SK-N-SH (cell line): ENCODE results near the gene SWI5. TPM values are rescaled to one million over a fixed set of nuclear protein-coding genes. Genes with fewer than 3 reads are reported as not detected.

ENCODE experiments used
- CTCF ChIA-PET: fragments of 300-600, 350-600 bp; formaldehyde crosslinking; extraction: SDS; loops from one replicate; lab custom pipeline; 2021; lab: Yijun Ruan, JAX
- POLR2A ChIA-PET: fragments of 350-600 bp; sonication (Branson Sonifier 250); formaldehyde crosslinking; extraction: SDS; loops from one replicate; lab custom pipeline; 2020; ENCODE audit warnings: antibody characterized with exemption, inconsistent platforms; lab: Yijun Ruan, JAX
- DNase-seq: peaks from one replicate; pipeline ENCODE4 v3.0.0; 2012
- H2AFZ ChIP-seq: fragments of 200-600 bp; sonication (generic); 2 replicates; pipeline ENCODE4 v1.8.1; 2016; ENCODE audit warnings: antibody characterized with exemption, mild to moderate bottlenecking, low read depth
- H3F3A ChIP-seq: fragments of 200-600 bp; sonication (generic); replicated peaks from 2 replicates; pipeline ENCODE3; 2016; ENCODE audit warnings: antibody characterized with exemption, mild to moderate bottlenecking; ENCODE audit not compliant: insufficient read depth
- H3K27ac ChIP-seq, 2 experiments: fragments of 200-500 bp in 1 of 2; fragments of 200-600 bp in 1 of 2; sonication (Bioruptor generic) in 1 of 2; sonication (generic), shearing (Covaris generic) in 1 of 2; 2 replicates each; pipeline versions ENCODE4 v1.5.1 to v1.6.1; 2014 to 2016; ENCODE audit warnings: low read depth in 2 of 2, inconsistent platforms in 1 of 2, low read length in 1 of 2, mild to moderate bottlenecking in 1 of 2, mixed read lengths in 1 of 2
- H3K27me3 ChIP-seq: fragments of 200-600 bp; sonication (generic), shearing (Covaris generic); 2 replicates; pipeline ENCODE4 v1.6.1; 2016; ENCODE audit warnings: mixed run types; ENCODE audit not compliant: insufficient read depth
- H3K36me3 ChIP-seq, 2 experiments: fragments of 200-500 bp in 1 of 2; fragments of 200-600 bp in 1 of 2; sonication (Bioruptor generic) in 1 of 2; sonication (generic) in 1 of 2; replicated peaks in 1 of 2; 2 replicates each; pipeline versions ENCODE3 to v1.5.1; 2014 to 2016; ENCODE audit warnings: low read length in 1 of 2, mild to moderate bottlenecking in 1 of 2; ENCODE audit not compliant: insufficient read depth in 2 of 2, control insufficient read depth in 1 of 2
- H3K4me1 ChIP-seq, 2 experiments: fragments of 200-500 bp in 1 of 2; fragments of 200-600 bp in 1 of 2; sonication (Bioruptor generic) in 1 of 2; sonication (generic), shearing (Covaris generic) in 1 of 2; 2 replicates each; pipeline versions ENCODE4 v1.5.1 to v1.6.1; 2014 to 2016; ENCODE audit warnings: low read depth in 1 of 2, low read length in 1 of 2, mixed run types in 1 of 2; ENCODE audit not compliant: insufficient read depth in 2 of 2, control insufficient read depth in 1 of 2
- H3K4me2 ChIP-seq: fragments of 200-600 bp; sonication (generic), shearing (Covaris generic); 2 replicates; pipeline ENCODE4 v1.6.1; 2017; ENCODE audit warnings: mixed run types
- H3K4me3 ChIP-seq, 2 experiments: fragments of 200-500 bp in 1 of 2; fragments of 200-600 bp in 1 of 2; sonication (Bioruptor generic) in 1 of 2; sonication (generic), shearing (Covaris generic) in 1 of 2; 2 replicates each; pipeline versions ENCODE4 v1.5.1 to v1.8.1; 2014 to 2016; ENCODE audit warnings: low read depth in 2 of 2, inconsistent platforms in 1 of 2, low read length in 1 of 2, mild to moderate bottlenecking in 1 of 2, mixed read lengths in 1 of 2, moderate library complexity in 1 of 2
- H3K79me2 ChIP-seq: fragments of 200-600 bp; sonication (generic); 2 replicates; pipeline ENCODE4 v1.8.1; 2017; ENCODE audit warnings: mild to moderate bottlenecking; ENCODE audit not compliant: insufficient read depth
- H3K9ac ChIP-seq: fragments of 200-600 bp; sonication (generic); 2 replicates; pipeline ENCODE4 v1.6.1; 2017; ENCODE audit warnings: mixed run types
- H3K9me2 ChIP-seq: fragments of 200-600 bp; sonication (generic); 2 replicates; pipeline ENCODE4 v1.6.1; 2017; ENCODE audit warnings: mixed run types
- H3K9me3 ChIP-seq: fragments of 200-600 bp; sonication (generic); 2 replicates; pipeline ENCODE4 v1.6.1; 2017; ENCODE audit warnings: mixed run types, mild to moderate bottlenecking, moderate library complexity
- H4K20me1 ChIP-seq: fragments of 200-600 bp; sonication (generic); 2 replicates; pipeline ENCODE4 v1.6.1; 2017; ENCODE audit warnings: mild to moderate bottlenecking, mixed run types; ENCODE audit not compliant: insufficient read depth
- CHD2 ChIP-seq: fragments of 150-350 bp; IDR thresholded peaks from 2 replicates; pipeline ENCODE4 v1.6.1; 2018; ENCODE audit warnings: low read length; ENCODE audit not compliant: partially characterized antibody
- ELF1 ChIP-seq: IDR thresholded peaks from 2 replicates; pipeline ENCODE4 v1.4.0; 2012
- EP300 ChIP-seq, 2 experiments: IDR thresholded peaks; 2 replicates each; pipeline versions ENCODE4 v1.4.0 to v1.6.1; 2012; ENCODE audit warnings: borderline replicate concordance in 1 of 2, low read depth in 1 of 2, low read length in 1 of 2
- FOSL2 ChIP-seq: IDR thresholded peaks from 2 replicates; pipeline ENCODE4 v1.4.0; 2012; ENCODE audit warnings: low read depth, mild to moderate bottlenecking, moderate library complexity, borderline replicate concordance
- JUND ChIP-seq: IDR thresholded peaks from 2 replicates; pipeline ENCODE4 v1.4.0; 2012
- MXI1 ChIP-seq: IDR thresholded peaks from 2 replicates; pipeline ENCODE4 v1.6.1; 2012; ENCODE audit warnings: mild to moderate bottlenecking, low read depth, low read length, improper control_type of control experiment
- NRF1 ChIP-seq: IDR thresholded peaks from 2 replicates; pipeline ENCODE4 v1.6.1; 2012; ENCODE audit warnings: low read depth, mild to moderate bottlenecking, low read length
- RCOR1 ChIP-seq: fragments of 150-350 bp; IDR thresholded peaks from 2 replicates; pipeline ENCODE4 v1.6.1; 2017; ENCODE audit warnings: antibody characterized with exemption, low read length
- RXRA ChIP-seq: IDR thresholded peaks from 2 replicates; pipeline ENCODE4 v1.4.0; 2012; ENCODE audit warnings: low read depth, mild to moderate bottlenecking, borderline replicate concordance
- SIN3A ChIP-seq: IDR thresholded peaks from 2 replicates; pipeline ENCODE4 v1.6.1; 2012; ENCODE audit warnings: low read depth, mild to moderate bottlenecking, low read length, moderate library complexity, borderline replicate concordance
- TAF1 ChIP-seq: IDR thresholded peaks from 2 replicates; pipeline ENCODE4 v1.6.1; 2012; ENCODE audit warnings: low read depth, mild to moderate bottlenecking, low read length, moderate library complexity, borderline replicate concordance
- TCF12 ChIP-seq: IDR thresholded peaks from 2 replicates; pipeline ENCODE4 v1.4.0; 2012
- TEAD4 ChIP-seq: IDR thresholded peaks from 2 replicates; pipeline ENCODE4 v1.4.0; 2012; ENCODE audit warnings: mild to moderate bottlenecking, borderline replicate concordance; ENCODE audit not compliant: insufficient read depth
- YY1 ChIP-seq: IDR thresholded peaks from 2 replicates; pipeline ENCODE4 v1.4.0; 2012; ENCODE audit warnings: low read depth, mild to moderate bottlenecking
- WGBS: methylation state at CpG from one replicate; pipeline ENCODE4 v1.1.6; 2017; ENCODE audit warnings: low lambda C conversion rate; 5-methylcytosine and 5-hydroxymethylcytosine counted together
- polyA plus RNA-seq, 3 experiments: library from polyadenylated mRNA; depleted of rRNA; stranded (reverse); fragments of >200 nt; gene quantifications; 2 replicates each; pipeline ENCODE4 v1.2.3, GENCODE V29; 2012
- TF ChIP-seq, protein P1 (sequence below): fragments of 200-600 bp; sonication (generic); IDR thresholded peaks from 2 replicates; pipeline ENCODE4 v1.6.1; 2017; ENCODE audit warnings: antibody characterized with exemption, mild to moderate bottlenecking, moderate library complexity
- TF ChIP-seq, protein P2 (sequence below): IDR thresholded peaks from 2 replicates; pipeline ENCODE4 v1.4.0; 2012; ENCODE audit warnings: low read depth, borderline replicate concordance
- TF ChIP-seq, protein P3 (sequence below): IDR thresholded peaks from 2 replicates; pipeline ENCODE4 v1.4.0; 2012; ENCODE audit warnings: low read depth, borderline replicate concordance
- TF ChIP-seq, protein P4 (sequence below): IDR thresholded peaks from 2 replicates; pipeline ENCODE4; 2012

The SWI5 gene
- polyA plus RNA-seq, 1 of the 3 experiments (the other 2 are of a cell fraction) = 84.1 TPM

DNA sequence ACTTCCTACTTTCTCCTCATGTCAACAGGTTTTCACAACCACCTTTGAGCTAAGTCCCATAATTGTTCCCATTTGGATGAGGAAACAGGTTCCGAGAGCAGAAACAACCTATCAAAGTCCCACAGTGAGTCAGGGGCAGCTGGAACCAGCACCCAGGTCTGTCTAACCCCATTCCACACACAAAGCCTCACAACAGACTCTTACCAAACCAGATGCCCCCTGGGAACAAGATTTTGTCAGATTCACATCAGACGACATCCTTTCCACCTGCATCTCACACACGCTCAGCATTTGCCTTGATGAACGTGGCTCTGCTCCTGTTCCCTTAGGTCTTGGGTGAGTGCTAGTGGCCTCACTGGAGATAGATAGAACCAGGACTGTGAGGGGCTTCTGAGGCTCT, 17.0 kb downstream of the SWI5 start:
- H3K27ac ChIP-seq = no peak overlapping the region
- H3K4me2 ChIP-seq = no peak overlapping the region
- CTCF ChIA-PET = interaction anchor here (0.5 to 9.4 kb wide), 5 partner anchors 48 to 356 kb away, joined by 3 to 80 read pairs (median 11); partner anchors contain the start of gene DPM2
- no peaks in the 10 kb centered on the region for H3F3A ChIP-seq
- WGBS = 79% methylated on average over 4 of the region's 4 CpGs
- no peaks in the 10 kb centered on the region for H3K9me2 ChIP-seq
- H3K4me3 ChIP-seq = no peak overlapping the region
- H4K20me1 ChIP-seq = no peaks in the 10 kb centered on the region
- DNase-seq = no peak
- TF ChIP-seq, protein P1, sequence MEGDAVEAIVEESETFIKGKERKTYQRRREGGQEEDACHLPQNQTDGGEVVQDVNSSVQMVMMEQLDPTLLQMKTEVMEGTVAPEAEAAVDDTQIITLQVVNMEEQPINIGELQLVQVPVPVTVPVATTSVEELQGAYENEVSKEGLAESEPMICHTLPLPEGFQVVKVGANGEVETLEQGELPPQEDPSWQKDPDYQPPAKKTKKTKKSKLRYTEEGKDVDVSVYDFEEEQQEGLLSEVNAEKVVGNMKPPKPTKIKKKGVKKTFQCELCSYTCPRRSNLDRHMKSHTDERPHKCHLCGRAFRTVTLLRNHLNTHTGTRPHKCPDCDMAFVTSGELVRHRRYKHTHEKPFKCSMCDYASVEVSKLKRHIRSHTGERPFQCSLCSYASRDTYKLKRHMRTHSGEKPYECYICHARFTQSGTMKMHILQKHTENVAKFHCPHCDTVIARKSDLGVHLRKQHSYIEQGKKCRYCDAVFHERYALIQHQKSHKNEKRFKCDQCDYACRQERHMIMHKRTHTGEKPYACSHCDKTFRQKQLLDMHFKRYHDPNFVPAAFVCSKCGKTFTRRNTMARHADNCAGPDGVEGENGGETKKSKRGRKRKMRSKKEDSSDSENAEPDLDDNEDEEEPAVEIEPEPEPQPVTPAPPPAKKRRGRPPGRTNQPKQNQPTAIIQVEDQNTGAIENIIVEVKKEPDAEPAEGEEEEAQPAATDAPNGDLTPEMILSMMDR = no peak
- TF ChIP-seq TEAD4 (no peak), RCOR1 (no peak)
- no peak overlapping the region for H2AFZ ChIP-seq
- POLR2A ChIA-PET = interaction anchor here (0.7 kb wide), 1 partner anchor 8 kb away, joined by 3 read pairs; no protein-coding TSS in a partner anchor
- no peak overlapping the region for H3K9ac ChIP-seq
- no peaks in the 10 kb centered on the region for H3K27me3 ChIP-seq
- H3K79me2 ChIP-seq = no peaks in the 10 kb centered on the region
- peaks cover 4 to 5% of the 10 kb centered on the region in 2 experiments; a peak in 2 of 4 replicates for H3K4me1 ChIP-seq
- H3K36me3 ChIP-seq = no peaks in the 10 kb centered on the region
- no peaks in the 10 kb centered on the region for H3K9me3 ChIP-seq

DNA sequence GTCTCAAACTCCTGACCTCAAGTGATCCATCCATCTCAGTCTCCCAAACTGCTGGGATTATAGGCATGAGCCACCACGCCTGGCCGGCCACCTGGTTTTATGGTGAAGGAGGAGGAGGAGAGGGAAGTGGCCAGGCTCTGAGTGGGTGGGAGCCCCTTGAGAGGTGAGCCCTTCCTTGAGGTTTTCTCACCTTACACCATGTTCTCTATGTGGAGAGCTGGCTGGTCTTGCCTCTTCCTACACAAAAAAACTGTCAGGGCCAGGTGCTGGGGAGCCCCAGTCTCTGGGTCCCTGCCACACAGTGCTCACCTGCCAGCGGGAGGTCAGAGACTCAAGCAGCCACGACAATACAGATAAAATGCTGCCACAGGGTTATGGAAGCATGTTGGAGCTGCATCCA, 18.1 kb downstream of the SWI5 start:
- TF ChIP-seq SIN3A (no peak), ELF1 (no peak), EP300 (IDR thresholded peaks at IDR 0.05; ENCODE audit: borderline replicate concordance in 1 of 2, low read depth in 1 of 2, low read length in 1 of 2) (no peak), TCF12 (no peak), RXRA (no peak), MXI1 (no peak), CHD2 (no peak), YY1 (no peak), JUND (no peak), FOSL2 (no peak), NRF1 (no peak), TAF1 (no peak)
- TF ChIP-seq, protein P2, sequence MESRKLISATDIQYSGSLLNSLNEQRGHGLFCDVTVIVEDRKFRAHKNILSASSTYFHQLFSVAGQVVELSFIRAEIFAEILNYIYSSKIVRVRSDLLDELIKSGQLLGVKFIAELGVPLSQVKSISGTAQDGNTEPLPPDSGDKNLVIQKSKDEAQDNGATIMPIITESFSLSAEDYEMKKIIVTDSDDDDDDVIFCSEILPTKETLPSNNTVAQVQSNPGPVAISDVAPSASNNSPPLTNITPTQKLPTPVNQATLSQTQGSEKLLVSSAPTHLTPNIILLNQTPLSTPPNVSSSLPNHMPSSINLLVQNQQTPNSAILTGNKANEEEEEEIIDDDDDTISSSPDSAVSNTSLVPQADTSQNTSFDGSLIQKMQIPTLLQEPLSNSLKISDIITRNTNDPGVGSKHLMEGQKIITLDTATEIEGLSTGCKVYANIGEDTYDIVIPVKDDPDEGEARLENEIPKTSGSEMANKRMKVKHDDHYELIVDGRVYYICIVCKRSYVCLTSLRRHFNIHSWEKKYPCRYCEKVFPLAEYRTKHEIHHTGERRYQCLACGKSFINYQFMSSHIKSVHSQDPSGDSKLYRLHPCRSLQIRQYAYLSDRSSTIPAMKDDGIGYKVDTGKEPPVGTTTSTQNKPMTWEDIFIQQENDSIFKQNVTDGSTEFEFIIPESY = no peak
- TF ChIP-seq, protein P1 = no peak
- TF ChIP-seq, protein P3, sequence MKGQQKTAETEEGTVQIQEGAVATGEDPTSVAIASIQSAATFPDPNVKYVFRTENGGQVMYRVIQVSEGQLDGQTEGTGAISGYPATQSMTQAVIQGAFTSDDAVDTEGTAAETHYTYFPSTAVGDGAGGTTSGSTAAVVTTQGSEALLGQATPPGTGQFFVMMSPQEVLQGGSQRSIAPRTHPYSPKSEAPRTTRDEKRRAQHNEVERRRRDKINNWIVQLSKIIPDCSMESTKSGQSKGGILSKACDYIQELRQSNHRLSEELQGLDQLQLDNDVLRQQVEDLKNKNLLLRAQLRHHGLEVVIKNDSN = no peak
- TF ChIP-seq, protein P4, sequence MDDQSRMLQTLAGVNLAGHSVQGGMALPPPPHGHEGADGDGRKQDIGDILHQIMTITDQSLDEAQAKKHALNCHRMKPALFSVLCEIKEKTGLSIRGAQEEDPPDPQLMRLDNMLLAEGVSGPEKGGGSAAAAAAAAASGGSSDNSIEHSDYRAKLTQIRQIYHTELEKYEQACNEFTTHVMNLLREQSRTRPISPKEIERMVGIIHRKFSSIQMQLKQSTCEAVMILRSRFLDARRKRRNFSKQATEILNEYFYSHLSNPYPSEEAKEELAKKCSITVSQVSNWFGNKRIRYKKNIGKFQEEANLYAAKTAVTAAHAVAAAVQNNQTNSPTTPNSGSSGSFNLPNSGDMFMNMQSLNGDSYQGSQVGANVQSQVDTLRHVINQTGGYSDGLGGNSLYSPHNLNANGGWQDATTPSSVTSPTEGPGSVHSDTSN = no peak
- TF ChIP-seq, all 33 proteins: peak for 0
- 93% methylated on average over 2 of the region's 4 CpGs for WGBS

More for the DNA sequence above, 18.1 kb downstream of the SWI5 start:
- Histone ChIP-seq H2AFZ (no peak overlapping the region), H3K9me3 (no peaks in the 10 kb centered on the region), H3K9ac (no peak overlapping the region), H3K36me3 (no peaks in the 10 kb centered on the region), H3K4me1 (peaks cover 5 to 8% of the 10 kb centered on the region in 2 experiments; a peak in 2 of 4 replicates), H3K9me2 (no peaks in the 10 kb centered on the region), H3K27me3 (no peaks in the 10 kb centered on the region), H3F3A (no peaks in the 10 kb centered on the region), H3K79me2 (no peaks in the 10 kb centered on the region), H3K4me2 (no peak overlapping the region), H4K20me1 (no peaks in the 10 kb centered on the region), H3K4me3 (no peak overlapping the region), H3K27ac (no peak overlapping the region)
- ChIA-PET CTCF (interaction anchor here (1.2 to 9.4 kb wide), 7 partner anchors 8 to 67 kb away, joined by 3 to 80 read pairs (median 18); no protein-coding TSS in a partner anchor), POLR2A (no interaction called here)
- DNase-seq = no peak
